Non-pigmented ciliary epithelial cell (primary cell): Measurements from ENCODE around the gene CHAF1A.

Experiments
- DNase-seq: peaks from one replicate; pipeline ENCODE4 v3.0.0-alpha.2; 2010; ENCODE audit warnings: low read depth

The CHAF1A gene

GRCh38 chr19:4456476-4456842 lies 54.0 kb downstream of the CHAF1A start:
- no peak for DNase-seq

GRCh38 chr19:4456843-4457653 lies 54.6 kb downstream of the CHAF1A start:
- no peak for DNase-seq

- peak; percentile 92 for DNase-seq
Observed at GRCh38 chr19:4457654-4458395, 55.4 kb downstream of the CHAF1A start, which contains the start of gene UBXN6. Gene UBXN6, minus strand, starts transcription at chr19:4457794. Its CDS starts 97 bp downstream, at chr19:4457697.

GRCh38 chr19:4464815-4465581 lies 62.6 kb downstream of the CHAF1A start:
- DNase-seq: no peak

GRCh38 chr19:4467835-4468234 lies 65.4 kb downstream of the CHAF1A start:
- DNase-seq: no peak

- peak; percentile 100 for DNase-seq
Observed at GRCh38 chr19:4471403-4472173, 69.1 kb downstream of the CHAF1A start.

GRCh38 chr19:4472174-4472974 lies 69.9 kb downstream of the CHAF1A start, which contains the start of gene HDGFL2:
Gene HDGFL2, plus strand, starts transcription at chr19:4472297. Its CDS starts 54 bp downstream, at chr19:4472351.
- no peak for DNase-seq

GRCh38 chr19:4473011-4473762 lies 70.7 kb downstream of the CHAF1A start:
- DNase-seq: no peak

- no peak for DNase-seq
Observed at GRCh38 chr19:4473763-4474513, 71.5 kb downstream of the CHAF1A start.

GRCh38 chr19:4474514-4475022 lies 72.1 kb downstream of the CHAF1A start:
- DNase-seq: no peak

GRCh38 chr19:4477034-4477801 lies 74.8 kb downstream of the CHAF1A start:
- DNase-seq: no peak

- DNase-seq: no peak
Observed at GRCh38 chr19:4482721-4483364, 80.4 kb downstream of the CHAF1A start.

GRCh38 chr19:4483385-4483784 lies 80.9 kb downstream of the CHAF1A start:
- DNase-seq: no peak

- no peak for DNase-seq
Observed at GRCh38 chr19:4487572-4487971, 85.1 kb downstream of the CHAF1A start.

- DNase-seq: no peak
Observed at GRCh38 chr19:4488496-4488895, 86.1 kb downstream of the CHAF1A start.

- DNase-seq: no peak
Observed at GRCh38 chr19:4491446-4491845, 89.0 kb downstream of the CHAF1A start.

- no peak for DNase-seq
Observed at GRCh38 chr19:4492337-4493103, 90.1 kb downstream of the CHAF1A start.
